Neural progenitor cell (in vitro differentiated cells): ENCODE data around the gene PGLYRP4.
"Not testable (repeated sequence)": the region's sequence is repeated elsewhere in the genome, so short reads cannot be mapped to it uniquely, and the experiment has no call there.

Experiments
- EZH2phosphoT487 ChIP-seq: fragments of 200-600 bp; sonication (generic); IDR thresholded peaks from 2 replicates; pipeline ENCODE4 v1.6.1; 2017; ENCODE audit warnings: antibody characterized with exemption
- TF ChIP-seq, protein P1 (sequence below): fragments of 200-600 bp; sonication (generic); IDR thresholded peaks from 2 replicates; pipeline ENCODE4 v1.5.1; 2017; ENCODE audit warnings: antibody characterized with exemption, mild to moderate bottlenecking

DNA sequence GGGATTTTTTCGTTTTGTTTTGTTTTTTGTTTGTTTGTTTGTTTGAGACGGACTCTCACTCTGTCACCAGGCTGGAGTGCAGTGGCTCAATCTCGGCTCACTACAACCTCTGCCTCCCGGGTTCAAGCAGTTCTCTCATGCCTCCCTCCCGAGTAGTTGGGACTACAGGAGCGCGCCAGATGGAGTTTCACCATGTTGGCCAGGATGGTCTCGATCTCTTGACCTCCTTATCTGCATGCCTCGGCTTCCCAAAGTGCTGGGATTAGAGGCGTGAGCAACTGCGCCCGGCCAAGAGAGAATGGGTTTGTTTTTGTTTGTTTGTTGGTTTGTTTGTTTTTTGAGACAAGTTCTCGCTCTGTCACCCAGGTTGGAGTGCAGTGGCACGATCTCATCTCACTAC lies 1.6 kb downstream of the PGLYRP4 start:
- TF ChIP-seq, protein P1, sequence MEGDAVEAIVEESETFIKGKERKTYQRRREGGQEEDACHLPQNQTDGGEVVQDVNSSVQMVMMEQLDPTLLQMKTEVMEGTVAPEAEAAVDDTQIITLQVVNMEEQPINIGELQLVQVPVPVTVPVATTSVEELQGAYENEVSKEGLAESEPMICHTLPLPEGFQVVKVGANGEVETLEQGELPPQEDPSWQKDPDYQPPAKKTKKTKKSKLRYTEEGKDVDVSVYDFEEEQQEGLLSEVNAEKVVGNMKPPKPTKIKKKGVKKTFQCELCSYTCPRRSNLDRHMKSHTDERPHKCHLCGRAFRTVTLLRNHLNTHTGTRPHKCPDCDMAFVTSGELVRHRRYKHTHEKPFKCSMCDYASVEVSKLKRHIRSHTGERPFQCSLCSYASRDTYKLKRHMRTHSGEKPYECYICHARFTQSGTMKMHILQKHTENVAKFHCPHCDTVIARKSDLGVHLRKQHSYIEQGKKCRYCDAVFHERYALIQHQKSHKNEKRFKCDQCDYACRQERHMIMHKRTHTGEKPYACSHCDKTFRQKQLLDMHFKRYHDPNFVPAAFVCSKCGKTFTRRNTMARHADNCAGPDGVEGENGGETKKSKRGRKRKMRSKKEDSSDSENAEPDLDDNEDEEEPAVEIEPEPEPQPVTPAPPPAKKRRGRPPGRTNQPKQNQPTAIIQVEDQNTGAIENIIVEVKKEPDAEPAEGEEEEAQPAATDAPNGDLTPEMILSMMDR = not testable (repeated sequence)
- not testable (repeated sequence) for TF ChIP-seq EZH2phosphoT487
